NB4 (cell line): ENCODE measurements around the gene PAK6.

Source experiments
- DNase-seq: peaks from one replicate; pipeline ENCODE4 v3.0.0; 2010; ENCODE audit warnings: low read depth
- H3K4me3 ChIP-seq: one replicate; pipeline ENCODE4 v1.5.1; 2011; ENCODE audit warnings: mild to moderate bottlenecking, low read depth, low read length, moderate library complexity
- MYC ChIP-seq: IDR thresholded peaks from 2 replicates; pipeline ENCODE4 v1.6.1; 2011; ENCODE audit warnings: low read depth, low read length
- POLR2A ChIP-seq: IDR thresholded peaks from 2 replicates; pipeline ENCODE4 v1.6.1; 2011; ENCODE audit warnings: mild to moderate bottlenecking; ENCODE audit not compliant: insufficient read length; ENCODE audit errors: extremely low read depth
- TF ChIP-seq, protein P1 (sequence below): IDR thresholded peaks from one replicate; pipeline ENCODE4 v1.5.1; 2012; ENCODE audit warnings: low read depth, low read length
- TF ChIP-seq, protein P2 (sequence below): IDR thresholded peaks from 2 replicates; pipeline ENCODE4 v1.6.1; 2011; ENCODE audit warnings: low read depth, low read length

The PAK6 gene

DNA sequence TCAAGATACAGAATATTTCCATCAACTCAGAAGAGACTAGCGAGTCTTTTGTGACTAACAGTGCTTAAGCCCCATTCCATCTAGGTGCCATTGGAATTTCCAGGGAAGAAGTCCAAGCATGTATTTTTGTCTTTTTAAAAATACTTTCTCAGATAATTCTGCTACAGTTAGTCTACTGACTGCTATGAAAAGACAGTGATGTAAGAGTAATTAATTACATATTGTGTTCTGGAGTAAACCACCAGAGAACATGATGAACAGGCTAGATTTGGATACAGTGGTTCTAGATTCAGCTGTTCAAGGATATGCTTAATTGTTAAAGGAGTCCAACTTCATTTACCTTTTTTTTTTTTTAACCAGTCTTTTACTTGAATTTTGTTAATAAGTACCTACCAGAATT is 34.8 kb upstream of the PAK6 start:
- no peak overlapping the region for H3K4me3 ChIP-seq
- TF ChIP-seq, protein P1, sequence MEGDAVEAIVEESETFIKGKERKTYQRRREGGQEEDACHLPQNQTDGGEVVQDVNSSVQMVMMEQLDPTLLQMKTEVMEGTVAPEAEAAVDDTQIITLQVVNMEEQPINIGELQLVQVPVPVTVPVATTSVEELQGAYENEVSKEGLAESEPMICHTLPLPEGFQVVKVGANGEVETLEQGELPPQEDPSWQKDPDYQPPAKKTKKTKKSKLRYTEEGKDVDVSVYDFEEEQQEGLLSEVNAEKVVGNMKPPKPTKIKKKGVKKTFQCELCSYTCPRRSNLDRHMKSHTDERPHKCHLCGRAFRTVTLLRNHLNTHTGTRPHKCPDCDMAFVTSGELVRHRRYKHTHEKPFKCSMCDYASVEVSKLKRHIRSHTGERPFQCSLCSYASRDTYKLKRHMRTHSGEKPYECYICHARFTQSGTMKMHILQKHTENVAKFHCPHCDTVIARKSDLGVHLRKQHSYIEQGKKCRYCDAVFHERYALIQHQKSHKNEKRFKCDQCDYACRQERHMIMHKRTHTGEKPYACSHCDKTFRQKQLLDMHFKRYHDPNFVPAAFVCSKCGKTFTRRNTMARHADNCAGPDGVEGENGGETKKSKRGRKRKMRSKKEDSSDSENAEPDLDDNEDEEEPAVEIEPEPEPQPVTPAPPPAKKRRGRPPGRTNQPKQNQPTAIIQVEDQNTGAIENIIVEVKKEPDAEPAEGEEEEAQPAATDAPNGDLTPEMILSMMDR: no peak
- TF ChIP-seq, protein P2, sequence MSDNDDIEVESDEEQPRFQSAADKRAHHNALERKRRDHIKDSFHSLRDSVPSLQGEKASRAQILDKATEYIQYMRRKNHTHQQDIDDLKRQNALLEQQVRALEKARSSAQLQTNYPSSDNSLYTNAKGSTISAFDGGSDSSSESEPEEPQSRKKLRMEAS: no peak
- no peak for TF ChIP-seq POLR2A
- TF ChIP-seq MYC: no peak
- no peak for DNase-seq

DNA sequence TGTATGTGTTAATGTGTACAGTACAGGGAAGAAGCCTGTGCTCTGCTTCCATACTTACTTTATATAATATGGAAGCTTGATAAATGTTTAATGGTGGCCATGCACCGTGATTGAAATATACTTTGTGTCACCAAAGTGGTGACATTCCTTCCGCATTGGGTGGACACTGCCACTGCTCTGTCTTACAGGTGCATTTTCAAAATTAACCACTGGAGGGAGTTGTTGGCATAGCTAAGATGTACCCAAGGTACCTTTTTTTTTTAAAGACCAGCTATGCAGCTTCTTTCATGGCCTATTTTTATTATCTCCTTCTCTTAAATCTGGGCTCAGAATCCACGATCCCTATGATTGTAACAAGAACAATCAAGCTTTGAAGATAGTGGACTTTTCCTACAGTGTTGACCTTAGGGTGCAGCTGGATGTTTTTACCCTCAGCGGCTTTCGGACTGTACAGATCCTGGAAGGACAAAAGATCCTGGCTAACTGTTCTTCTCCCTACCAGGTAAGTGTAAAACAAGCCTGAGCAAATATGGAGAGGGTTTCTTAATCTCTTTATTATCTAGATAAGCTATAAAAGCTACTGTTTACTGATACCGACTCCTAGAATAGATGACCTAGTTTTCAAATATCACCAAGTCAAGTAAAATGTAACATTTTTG is 21.6 kb upstream of the PAK6 start:
- TF ChIP-seq POLR2A: no peak
- TF ChIP-seq, protein P1: peak; percentile 57
- TF ChIP-seq, protein P2: peak; percentile 37; the same call in 1 of the 2 replicates
- H3K4me3 ChIP-seq: no peak overlapping the region
- DNase-seq: peak; percentile 73

DNA sequence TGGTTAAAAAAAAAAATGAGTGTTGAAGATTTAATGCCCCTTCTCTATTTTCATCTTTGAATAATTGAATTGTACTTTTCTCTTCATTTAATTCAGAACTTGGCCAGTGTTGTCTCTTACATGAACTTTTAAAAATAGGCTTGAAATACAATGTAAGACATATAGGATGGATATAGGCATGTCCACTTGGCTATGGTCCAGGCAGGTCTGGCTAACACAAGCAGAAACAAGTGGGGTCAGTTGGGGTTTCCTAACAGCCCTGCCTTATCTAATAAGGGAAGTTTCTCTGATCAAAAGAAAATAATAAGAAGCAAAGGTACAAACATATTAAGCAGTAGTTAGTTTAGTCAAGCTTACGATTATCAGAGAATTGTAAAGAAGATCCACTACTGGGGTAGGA is 19.1 kb upstream of the PAK6 start:
- TF ChIP-seq, protein P1: no peak
- no peak for TF ChIP-seq MYC
- TF ChIP-seq POLR2A: no peak
- no peak overlapping the region for H3K4me3 ChIP-seq
- DNase-seq: no peak

DNA sequence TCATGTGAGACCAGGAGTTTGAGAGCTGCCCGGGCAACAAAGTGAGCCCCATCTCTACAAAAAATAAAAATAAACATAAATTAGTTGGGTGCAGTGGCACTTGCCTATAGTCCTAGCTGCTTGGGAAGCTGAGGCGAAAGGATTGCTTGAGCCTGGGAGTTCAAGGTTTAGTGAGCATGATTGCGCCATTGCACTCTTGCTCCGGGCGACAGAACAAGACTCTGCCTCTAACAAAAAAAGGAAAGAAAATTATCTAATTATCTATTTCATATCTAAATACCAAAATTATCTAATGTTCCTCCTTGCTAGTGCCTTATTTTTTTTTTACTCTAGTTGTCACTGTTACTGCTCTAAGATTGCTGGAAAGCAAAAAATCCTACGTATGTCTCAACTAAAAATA is 16.7 kb upstream of the PAK6 start:
- no peak for DNase-seq
- TF ChIP-seq, protein P2: no peak
- TF ChIP-seq POLR2A (no peak), MYC (no peak)
- TF ChIP-seq, protein P1: no peak
- H3K4me3 ChIP-seq: no peak overlapping the region

DNA sequence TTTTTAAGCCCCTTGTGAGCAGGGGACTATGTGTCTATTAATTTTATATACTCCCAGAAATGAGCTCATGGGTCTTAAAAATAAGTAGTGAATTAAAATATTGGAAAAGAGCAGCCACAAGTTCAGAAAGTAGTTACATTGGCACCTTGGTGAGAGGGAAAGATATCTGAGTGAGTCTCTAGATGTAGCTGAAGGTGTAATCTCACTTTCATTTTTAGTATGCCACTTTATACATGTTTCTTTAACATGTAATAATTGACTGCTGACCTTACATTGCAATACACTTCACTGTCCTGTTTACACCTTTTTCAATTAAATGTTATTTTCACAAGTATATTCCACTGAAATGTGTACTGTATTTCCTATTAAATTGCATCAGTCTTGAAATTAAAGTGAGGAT is 12.1 kb upstream of the PAK6 start:
- DNase-seq: no peak
- TF ChIP-seq, protein P2: no peak
- TF ChIP-seq MYC (no peak), POLR2A (no peak)
- TF ChIP-seq, protein P1: no peak
- H3K4me3 ChIP-seq: no peak overlapping the region

DNA sequence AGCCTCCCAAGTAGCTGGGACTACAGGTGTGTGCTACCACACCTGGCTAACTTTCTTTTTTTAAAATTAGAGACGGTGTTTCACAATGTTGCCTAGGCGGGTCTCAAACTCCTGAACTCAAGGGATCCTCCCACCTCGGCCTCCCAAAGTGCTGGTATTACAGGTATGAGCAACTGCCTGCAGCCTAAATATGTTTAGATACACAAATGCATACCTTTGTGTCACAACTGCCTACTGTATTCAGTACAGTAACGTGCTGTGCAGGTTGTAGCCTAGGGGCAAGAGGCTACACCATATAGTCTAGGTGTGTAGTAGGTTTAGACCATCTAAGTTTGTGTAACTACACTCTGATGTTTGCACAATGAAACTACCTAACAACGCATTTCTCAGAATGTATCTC is 9.5 kb upstream of the PAK6 start:
- no peak overlapping the region for H3K4me3 ChIP-seq
- TF ChIP-seq POLR2A (no peak), MYC (no peak)
- TF ChIP-seq, protein P1: no peak
- TF ChIP-seq, protein P2: no peak
- no peak for DNase-seq
